Islet precursor cell (in vitro differentiated cells): ENCODE data around the gene TADA2A.
"Not testable (repeated sequence)": the region's sequence is repeated elsewhere in the genome, so short reads cannot be mapped to it uniquely, and the experiment has no call there.

Experiments
- DNase-seq: peaks from one replicate; pipeline ENCODE4 v3.0.0-alpha.2; 2018

The TADA2A gene

GRCh38 chr17:37405522-37405921 lies 1.2 kb upstream of the TADA2A start:
- not testable (repeated sequence) for DNase-seq

DNA sequence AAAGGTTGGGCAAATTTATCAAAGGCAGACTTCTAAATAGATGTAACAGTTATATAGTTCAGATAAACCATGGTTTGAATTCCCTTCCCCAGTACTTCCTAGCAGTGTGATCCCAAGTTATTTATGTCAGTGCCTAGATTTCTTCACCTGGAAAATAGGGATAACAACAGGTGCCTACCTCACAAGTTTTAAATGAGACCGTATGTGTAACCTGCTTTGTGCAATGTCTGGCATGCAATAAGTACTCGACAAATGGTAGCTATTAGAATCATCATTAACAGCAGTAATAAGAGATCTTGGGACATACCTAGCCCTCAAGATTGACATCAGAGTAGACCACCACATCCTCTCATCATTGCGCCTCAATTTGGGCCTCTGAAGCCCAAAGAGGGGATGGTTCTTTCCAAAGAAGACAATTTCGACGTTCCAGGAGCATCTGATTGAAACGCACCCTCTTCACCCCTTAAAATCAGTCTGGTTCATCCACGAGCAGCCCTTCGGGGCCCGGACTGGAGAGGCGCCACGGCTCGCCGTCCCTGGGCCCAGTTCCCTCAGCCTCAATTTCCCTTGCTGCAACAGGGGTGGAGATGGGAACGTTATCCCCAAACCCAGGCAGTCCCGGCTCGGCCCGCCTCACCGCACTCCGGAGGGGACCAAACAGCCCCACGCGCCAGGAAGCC lies 591 bp upstream of the TADA2A start:
- DNase-seq: no peak

DNA sequence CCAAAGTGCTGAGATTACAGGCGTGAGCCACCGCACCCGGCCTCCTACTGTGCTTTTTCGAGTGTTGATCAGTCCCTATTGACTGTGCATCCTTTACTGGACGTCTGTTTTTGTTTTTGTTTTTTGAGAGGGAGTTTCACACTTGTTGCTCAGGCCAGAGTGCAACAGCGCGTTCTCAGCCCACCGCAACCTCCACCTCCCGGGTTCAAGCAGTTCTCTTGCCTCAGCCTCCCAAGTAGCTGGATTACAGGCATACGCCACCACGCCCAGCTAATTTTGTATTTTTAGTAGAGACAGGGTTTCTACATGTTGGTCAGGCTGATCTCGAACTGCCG lies 1.4 kb downstream of the TADA2A start:
- not testable (repeated sequence) for DNase-seq

DNA sequence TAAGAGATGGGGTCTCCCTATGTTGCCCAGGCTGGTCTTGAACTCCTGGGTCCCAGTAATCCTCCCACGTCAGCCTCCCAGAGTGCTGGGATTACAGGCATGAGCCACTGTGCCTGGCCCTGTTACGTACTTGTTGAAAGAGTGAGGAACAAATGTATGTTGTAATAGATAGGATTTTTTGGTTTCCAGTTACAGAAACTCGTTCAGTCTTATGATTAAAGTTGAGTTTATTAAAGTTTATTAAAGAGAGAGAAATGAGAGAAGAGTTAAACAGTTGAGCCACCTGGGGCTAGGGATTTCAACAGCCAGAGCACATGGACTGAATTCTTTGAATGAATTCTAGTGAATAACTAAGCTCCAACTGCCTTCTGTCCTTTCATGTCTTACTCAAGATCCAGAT lies 3.7 kb downstream of the TADA2A start:
- no peak for DNase-seq

GRCh38 chr17:37413875-37414519 lies 7.3 kb downstream of the TADA2A start:
- DNase-seq: no peak

GRCh38 chr17:37417852-37418251 lies 11.2 kb downstream of the TADA2A start:
- DNase-seq: no peak

DNA sequence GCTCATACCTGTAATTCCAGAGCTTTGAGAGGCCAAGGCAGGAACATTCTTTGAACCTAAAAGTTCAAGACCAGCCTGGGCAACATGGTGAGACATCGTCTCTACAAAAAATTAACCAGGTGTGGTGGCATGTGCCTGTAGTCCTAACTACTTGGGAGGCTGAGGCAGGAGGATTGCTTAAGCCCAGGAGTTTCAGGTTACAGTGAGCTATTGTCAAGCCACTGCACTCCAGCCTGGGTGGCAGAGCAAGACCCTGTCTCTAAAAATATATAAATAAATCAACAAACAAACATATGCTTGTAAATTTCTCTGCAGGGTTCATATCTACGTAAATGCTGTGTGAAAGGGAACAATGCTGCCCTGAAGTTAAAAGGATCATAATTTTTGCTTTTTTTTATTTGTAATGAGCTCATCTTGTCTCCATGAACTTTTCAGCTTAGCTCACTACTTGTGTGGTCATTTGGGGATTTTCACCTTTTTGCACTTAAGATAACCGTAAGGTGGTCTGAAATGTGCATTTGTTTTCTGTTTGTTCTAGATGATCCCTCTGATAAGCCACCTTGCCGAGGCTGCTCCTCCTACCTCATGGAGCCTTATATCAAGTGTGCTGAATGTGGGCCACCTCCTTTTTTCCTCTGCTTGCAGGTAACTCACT lies 16.4 kb downstream of the TADA2A start:
- no peak for DNase-seq

GRCh38 chr17:37425268-37425667 lies 18.6 kb downstream of the TADA2A start:
- no peak for DNase-seq

DNA sequence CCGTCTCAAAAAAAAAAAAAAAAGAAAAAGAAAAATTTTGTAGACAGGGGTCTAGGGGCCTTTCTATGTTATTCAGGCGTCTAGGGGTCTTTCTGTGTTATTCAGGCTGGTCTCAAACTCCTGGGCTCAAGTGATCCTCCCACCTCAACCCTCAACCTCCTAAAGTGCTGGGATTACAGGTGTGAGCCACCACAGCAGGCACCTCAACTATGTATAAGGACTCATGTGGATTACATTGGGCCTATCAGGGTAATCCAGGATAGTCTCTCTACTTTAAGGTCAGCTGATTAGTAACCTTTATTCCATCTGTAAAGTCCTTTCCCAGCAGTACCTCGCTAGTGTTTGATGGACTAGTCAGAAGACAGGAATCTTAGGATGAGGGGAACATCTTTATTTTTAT lies 22.4 kb downstream of the TADA2A start:
- no peak for DNase-seq

DNA sequence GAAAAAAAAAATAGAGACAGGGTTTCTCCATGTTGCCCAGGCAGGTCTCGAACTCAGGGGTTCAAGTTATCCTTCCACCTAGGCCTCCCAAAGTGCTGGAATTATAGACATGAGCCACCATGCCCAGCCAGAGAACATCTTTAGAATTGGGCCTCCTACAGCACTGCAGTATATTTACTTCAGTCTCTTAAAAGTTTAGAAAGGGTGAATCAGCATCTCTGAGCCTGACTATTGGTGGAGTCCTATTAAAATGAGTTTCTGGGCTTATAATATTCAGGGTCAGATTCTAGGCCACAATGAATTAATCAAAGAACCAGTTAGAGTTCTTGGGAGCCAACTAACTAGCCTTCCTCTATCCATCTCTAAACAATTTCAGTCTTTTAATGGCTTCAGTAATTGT lies 22.8 kb downstream of the TADA2A start:
- DNase-seq: no peak

DNA sequence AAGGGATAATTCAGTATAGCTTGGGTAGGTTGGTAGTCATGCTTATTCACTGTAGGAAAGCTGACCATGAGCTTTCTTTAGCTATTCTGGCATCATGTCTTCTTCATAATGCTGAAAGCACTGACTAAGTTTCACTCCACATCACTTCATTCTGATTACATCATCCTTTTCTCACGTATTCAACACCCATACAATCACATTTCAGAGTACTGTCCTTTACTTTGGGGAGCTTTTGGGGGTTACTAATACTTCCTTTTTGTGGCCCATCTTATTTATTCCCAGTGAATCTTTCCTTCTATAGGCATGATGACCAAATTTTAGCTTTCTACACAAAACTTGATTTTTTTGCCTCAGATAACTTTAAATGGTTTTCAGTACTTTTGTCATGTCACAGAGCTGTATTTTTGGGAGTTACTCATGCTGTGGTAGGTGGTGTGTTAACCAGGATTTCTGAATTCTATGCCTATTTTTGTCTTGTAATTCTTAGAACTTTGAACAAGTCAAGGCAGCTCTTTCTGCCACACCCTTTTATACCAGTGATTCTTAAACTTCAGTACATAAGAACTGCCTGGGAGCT lies 23.5 kb downstream of the TADA2A start:
- no peak for DNase-seq

DNA sequence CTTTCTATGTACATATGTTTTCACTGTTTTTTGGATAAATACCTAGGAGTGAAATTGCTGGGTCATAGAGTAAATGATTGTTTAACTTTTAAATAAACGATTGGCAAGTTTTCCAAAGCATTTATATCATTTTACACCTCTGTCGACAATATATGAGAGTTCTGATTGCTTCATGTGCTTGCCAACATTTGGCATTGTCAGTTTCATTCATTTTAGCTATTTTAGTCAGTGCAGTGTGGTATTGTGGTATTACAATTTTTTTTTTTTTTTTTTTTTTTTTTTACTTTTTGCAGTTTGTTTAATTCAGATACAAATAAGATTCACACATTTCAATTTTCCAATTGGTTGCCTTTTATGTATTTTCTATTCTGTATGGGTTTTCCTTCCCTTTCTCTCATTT lies 26.0 kb downstream of the TADA2A start:
- DNase-seq: no peak

DNA sequence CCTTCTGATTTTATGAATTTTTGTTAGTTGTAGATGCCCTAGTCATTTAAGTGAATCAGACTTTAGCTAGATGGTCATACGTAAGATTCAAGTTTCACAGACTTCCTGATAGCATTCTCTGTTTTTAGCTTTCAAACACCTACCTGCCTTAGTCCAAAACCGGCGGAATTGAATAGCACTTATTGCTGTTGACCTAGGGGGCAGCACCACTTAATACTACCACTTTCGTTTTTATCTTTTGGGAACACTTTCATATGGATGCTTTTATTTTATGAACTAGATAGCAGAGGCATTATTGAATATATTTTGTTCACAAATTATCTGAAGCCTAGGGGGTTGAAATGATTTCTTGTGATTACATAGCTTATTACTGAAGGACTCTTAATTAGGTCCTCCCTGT lies 31.5 kb downstream of the TADA2A start:
- no peak for DNase-seq

GRCh38 chr17:37440424-37440823 lies 33.7 kb downstream of the TADA2A start:
- no peak for DNase-seq

GRCh38 chr17:37441369-37442014 lies 34.8 kb downstream of the TADA2A start:
- not testable (repeated sequence) for DNase-seq

DNA sequence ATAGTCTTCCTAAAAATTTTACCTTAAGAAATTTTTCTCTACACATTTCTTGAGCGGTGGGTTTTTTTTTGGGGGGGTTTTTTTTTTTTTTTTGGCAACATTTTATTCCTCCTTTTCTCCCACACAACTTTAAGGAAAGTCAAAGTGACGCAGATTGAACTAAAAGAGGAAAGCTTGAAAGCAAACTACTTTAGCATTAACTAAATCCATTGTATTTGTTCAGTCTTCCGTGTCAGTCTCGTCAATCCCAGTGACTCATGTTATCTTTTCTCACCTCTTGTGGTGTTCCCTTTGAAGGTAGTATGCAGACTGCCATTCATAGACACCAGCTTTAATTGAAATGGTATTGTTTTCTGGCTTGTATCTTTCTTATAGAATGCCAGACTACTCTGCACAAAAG lies 39.3 kb downstream of the TADA2A start:
- no peak for DNase-seq

GRCh38 chr17:37447641-37448040 lies 41.0 kb downstream of the TADA2A start:
- DNase-seq: peak; percentile 62

DNA sequence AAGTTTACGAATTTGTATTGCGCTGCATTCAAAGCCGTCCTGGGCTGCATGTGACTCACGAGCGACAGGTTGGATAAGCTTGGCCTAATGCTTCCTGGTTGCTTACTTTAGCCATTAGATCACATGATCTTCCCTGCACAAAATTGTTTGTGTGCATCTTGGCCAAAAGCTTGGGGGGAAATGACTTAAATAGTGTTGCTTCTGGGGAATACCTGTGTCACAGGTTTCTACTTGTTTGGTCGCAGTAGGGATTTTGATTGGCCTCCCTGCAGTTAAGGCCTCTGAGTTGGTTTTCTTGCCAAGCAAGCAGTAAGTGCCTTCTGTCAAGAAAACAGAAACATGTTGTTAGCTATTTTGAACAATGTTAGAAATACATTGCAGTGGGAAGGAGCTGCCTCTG lies 43.4 kb downstream of the TADA2A start:
- peak; percentile 61 for DNase-seq

DNA sequence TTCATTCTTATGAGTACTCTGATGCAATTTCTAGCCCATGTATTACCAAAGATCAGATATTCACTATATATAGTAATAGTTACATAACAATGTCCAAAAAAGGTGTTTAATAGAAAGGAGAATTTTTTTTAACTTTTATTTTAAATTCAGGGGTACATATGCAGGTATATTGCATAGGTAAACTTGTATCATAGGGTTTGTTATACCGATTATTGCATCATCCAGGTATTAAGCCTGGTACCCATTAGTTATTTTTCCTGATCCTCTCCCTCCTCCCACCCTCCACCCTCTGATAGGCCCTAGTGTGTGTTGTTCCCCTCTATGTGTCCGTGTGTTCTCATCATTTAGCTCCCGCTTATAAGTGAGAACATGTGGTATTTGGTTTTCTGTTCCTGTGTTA lies 51.1 kb downstream of the TADA2A start:
- DNase-seq: not testable (repeated sequence)

- no peak for DNase-seq
These were observed 52.1 kb downstream of the TADA2A start for GRCh38 chr17:37458805-37459204.

DNA sequence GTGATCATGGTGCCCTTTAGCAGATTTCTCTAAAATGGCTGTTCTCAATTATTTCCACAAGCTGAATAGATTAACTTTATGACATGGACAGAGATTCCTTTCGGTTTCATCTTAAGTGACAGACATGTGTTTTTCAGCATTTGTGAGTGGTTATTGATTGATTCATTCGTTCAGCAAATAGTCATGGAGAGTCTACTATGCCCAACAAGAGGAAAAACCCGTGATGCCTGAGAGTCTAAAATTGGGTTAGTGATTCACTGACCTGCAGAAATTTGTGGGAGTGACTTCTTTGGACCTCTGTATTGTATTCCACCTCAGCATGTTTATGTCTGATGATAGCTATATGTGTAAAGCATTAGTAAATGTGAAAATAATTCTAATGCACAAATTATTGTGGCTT lies 55.0 kb downstream of the TADA2A start:
- no peak for DNase-seq

GRCh38 chr17:37462492-37462891 lies 55.8 kb downstream of the TADA2A start:
- DNase-seq: no peak

- no peak for DNase-seq
These were observed 56.4 kb downstream of the TADA2A start for GRCh38 chr17:37463039-37463438.
